HEK293 (cell line): ENCODE measurements around the gene CATSPERD.

ENCODE experiments used
- CTCF ChIA-PET: fragments of 350-600 bp; formaldehyde crosslinking; extraction: SDS; loops from one replicate; lab custom pipeline; 2021; ENCODE audit warnings: antibody characterized with exemption; lab: Yijun Ruan, JAX
- POLR2A ChIA-PET: fragments of 300-600 bp; formaldehyde crosslinking; extraction: SDS; loops from one replicate; lab custom pipeline; 2020; ENCODE audit warnings: antibody characterized with exemption, inconsistent platforms; lab: Yijun Ruan, JAX
- H3K27ac ChIP-seq: fragments of 200-500 bp; sonication (Bioruptor generic); 2 replicates; pipeline ENCODE4 v1.5.1; 2014; ENCODE audit warnings: low read depth, low read length, control low read depth, inconsistent platforms; ENCODE audit errors: extremely low read depth
- H3K36me3 ChIP-seq, 2 experiments: fragments of 200-500 bp in 1 of 2; sonication (Bioruptor generic) in 1 of 2; 1 replicate in 1 of 2; 2 replicates in 1 of 2; pipeline ENCODE4 v1.5.1; 2014 to 2017; ENCODE audit warnings: inconsistent platforms in 2 of 2, low read length in 2 of 2; ENCODE audit not compliant: control insufficient read depth in 2 of 2, insufficient read depth in 1 of 2
- H3K4me1 ChIP-seq: fragments of 200-500 bp; sonication (Bioruptor generic); 2 replicates; pipeline ENCODE4 v1.5.1; 2014; ENCODE audit warnings: mild to moderate bottlenecking, low read length, inconsistent platforms; ENCODE audit not compliant: control insufficient read depth, insufficient read depth
- H3K4me3 ChIP-seq: 2 replicates; pipeline ENCODE4 v1.5.1; 2011; ENCODE audit warnings: low read depth, mild to moderate bottlenecking, control low read depth, low read length, moderate library complexity
- H3K9me3 ChIP-seq: fragments of 200-500 bp; sonication (Bioruptor generic); 2 replicates; pipeline ENCODE4 v1.5.1; 2014; ENCODE audit warnings: low read depth, low read length, inconsistent platforms; ENCODE audit not compliant: control insufficient read depth, insufficient read depth
- HOXD13 ChIP-seq: sonication (generic); formaldehyde crosslinking; IDR thresholded peaks from 2 replicates; pipeline ENCODE4 v1.8.0; 2022; ENCODE audit warnings: missing genetic modification reagents, borderline replicate concordance
- OSR2 ChIP-seq: fragments of 450-650 bp; formaldehyde crosslinking; IDR thresholded peaks from 2 replicates; pipeline ENCODE4 v1.5.1; 2016; ENCODE audit warnings: missing biosample characterization, missing genetic modification characterization
- ZBTB17 ChIP-seq: fragments of 450-650 bp; formaldehyde crosslinking; IDR thresholded peaks from 2 replicates; pipeline ENCODE4 v1.5.1; 2016; ENCODE audit warnings: missing biosample characterization, missing genetic modification characterization
- ZBTB49 ChIP-seq: fragments of 450-650 bp; formaldehyde crosslinking; IDR thresholded peaks from 2 replicates; pipeline ENCODE4 v1.5.1; 2016; ENCODE audit warnings: missing biosample characterization, missing genetic modification characterization, low read depth
- ZFP37 ChIP-seq: fragments of 450-650 bp; formaldehyde crosslinking; IDR thresholded peaks from 2 replicates; pipeline ENCODE4 v1.5.1; 2016; ENCODE audit warnings: missing biosample characterization, missing genetic modification characterization
- ZNF140 ChIP-seq: fragments of 450-650 bp; formaldehyde crosslinking; IDR thresholded peaks from 2 replicates; pipeline ENCODE4 v1.5.1; 2016; ENCODE audit warnings: missing biosample characterization, missing genetic modification characterization
- ZNF24 ChIP-seq: fragments of 450-650 bp; formaldehyde crosslinking; IDR thresholded peaks from 2 replicates; pipeline ENCODE4 v1.5.1; 2016; ENCODE audit warnings: missing biosample characterization, missing genetic modification characterization
- ZNF366 ChIP-seq: fragments of 450-650 bp; formaldehyde crosslinking; conservative IDR thresholded peaks from 2 replicates; pipeline ENCODE4 v1.5.1; 2016; ENCODE audit warnings: missing biosample characterization, missing genetic modification characterization
- ZNF37A ChIP-seq: fragments of 450-650 bp; IDR thresholded peaks from 2 replicates; pipeline ENCODE4 v1.5.1; 2018; ENCODE audit warnings: missing biosample characterization, missing genetic modification characterization
- ZNF529 ChIP-seq: fragments of 450-650 bp; formaldehyde crosslinking; IDR thresholded peaks from 2 replicates; pipeline ENCODE4 v1.5.1; 2017; ENCODE audit warnings: missing genetic modification characterization, missing biosample characterization; ENCODE audit not compliant: insufficient replicate concordance
- ZNF544 ChIP-seq: fragments of 450-650 bp; formaldehyde crosslinking; IDR thresholded peaks from 2 replicates; pipeline ENCODE4 v1.5.0; 2017; ENCODE audit warnings: missing biosample characterization, missing genetic modification characterization
- ZNF561 ChIP-seq: fragments of 450-650 bp; IDR thresholded peaks from 2 replicates; pipeline ENCODE4 v1.5.1; 2018; ENCODE audit warnings: missing biosample characterization, missing genetic modification characterization, borderline replicate concordance
- ZNF626 ChIP-seq: fragments of 450-650 bp; sonication (Bioruptor Pico); formaldehyde crosslinking; IDR thresholded peaks from 2 replicates; pipeline ENCODE4 v1.5.1; 2018; ENCODE audit warnings: missing biosample characterization, missing genetic modification characterization, inconsistent platforms
- ZNF654 ChIP-seq: fragments of 450-650 bp; formaldehyde crosslinking; IDR thresholded peaks from 2 replicates; pipeline ENCODE4 v1.5.1; 2016; ENCODE audit warnings: low read depth, missing biosample characterization, missing genetic modification characterization
- ZNF664 ChIP-seq: fragments of 450-650 bp; formaldehyde crosslinking; IDR thresholded peaks from 2 replicates; pipeline ENCODE4 v1.5.1; 2016; ENCODE audit warnings: missing biosample characterization, missing genetic modification characterization
- ZNF843 ChIP-seq: fragments of 450-650 bp; formaldehyde crosslinking; IDR thresholded peaks from 2 replicates; pipeline ENCODE4 v1.5.1; 2016; ENCODE audit warnings: missing biosample characterization, missing genetic modification characterization
- TF ChIP-seq, protein P1 (sequence below): fragments of 450-650 bp; formaldehyde crosslinking; IDR thresholded peaks from 2 replicates; pipeline ENCODE4 v1.5.1; 2016; ENCODE audit warnings: missing biosample characterization, missing genetic modification characterization, low read depth
- TF ChIP-seq, protein P2 (sequence below): fragments of 450-650 bp; formaldehyde crosslinking; IDR thresholded peaks from 2 replicates; pipeline ENCODE4 v1.5.1; 2016; ENCODE audit warnings: missing biosample characterization, missing genetic modification characterization

Gene CATSPERD

GRCh38 chr19:5751709-5752108 lies 31.3 kb downstream of the CATSPERD start:
- no peaks in the 10 kb centered on the region for H3K4me1 ChIP-seq
- no peaks in the 10 kb centered on the region for H3K9me3 ChIP-seq
- no peaks in the 10 kb centered on the region for H3K36me3 ChIP-seq
- no peak overlapping the region for H3K4me3 ChIP-seq
- ChIA-PET POLR2A (no interaction called here), CTCF (no interaction called here)
- no peak overlapping the region for H3K27ac ChIP-seq
- TF ChIP-seq, protein P1, sequence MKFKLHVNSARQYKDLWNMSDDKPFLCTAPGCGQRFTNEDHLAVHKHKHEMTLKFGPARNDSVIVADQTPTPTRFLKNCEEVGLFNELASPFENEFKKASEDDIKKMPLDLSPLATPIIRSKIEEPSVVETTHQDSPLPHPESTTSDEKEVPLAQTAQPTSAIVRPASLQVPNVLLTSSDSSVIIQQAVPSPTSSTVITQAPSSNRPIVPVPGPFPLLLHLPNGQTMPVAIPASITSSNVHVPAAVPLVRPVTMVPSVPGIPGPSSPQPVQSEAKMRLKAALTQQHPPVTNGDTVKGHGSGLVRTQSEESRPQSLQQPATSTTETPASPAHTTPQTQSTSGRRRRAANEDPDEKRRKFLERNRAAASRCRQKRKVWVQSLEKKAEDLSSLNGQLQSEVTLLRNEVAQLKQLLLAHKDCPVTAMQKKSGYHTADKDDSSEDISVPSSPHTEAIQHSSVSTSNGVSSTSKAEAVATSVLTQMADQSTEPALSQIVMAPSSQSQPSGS (tag by site-specific recombination): no peak
- no peak for TF ChIP-seq ZNF529 (tag by site-specific recombination)
- no peak for TF ChIP-seq ZNF654
- TF ChIP-seq ZNF544 (tag by site-specific recombination): no peak
- no peak for TF ChIP-seq ZNF843
- TF ChIP-seq ZNF626 (tag by site-specific recombination): no peak
- no peak for TF ChIP-seq ZNF664 (tag by site-specific recombination)
- no peak for TF ChIP-seq ZNF366

DNA sequence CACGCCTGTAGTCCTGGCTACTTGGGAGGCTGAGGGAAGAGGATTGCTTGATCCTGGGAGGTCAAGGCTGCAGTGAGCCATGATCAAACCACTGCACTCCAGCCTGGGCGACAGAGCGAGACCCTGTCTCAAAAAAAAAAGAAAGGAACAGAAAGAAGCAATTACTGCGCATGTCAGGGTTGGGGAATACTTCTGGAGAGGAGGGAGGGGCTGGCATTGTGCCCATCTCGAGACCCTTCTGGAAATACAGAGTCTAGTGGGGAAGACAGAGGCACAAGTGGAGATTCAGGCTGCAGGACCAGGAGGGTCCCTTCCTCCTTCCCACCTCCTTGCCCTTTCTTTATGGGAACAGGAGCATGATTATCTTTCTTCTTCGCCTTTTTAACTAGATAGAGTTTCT lies 33.3 kb downstream of the CATSPERD start:
- no peak for TF ChIP-seq ZNF561 (tag by site-specific recombination)
- TF ChIP-seq, all 188 proteins: peak for 0
- POLR2A ChIA-PET: no interaction called here
- Histone ChIP-seq H3K36me3 (no peaks in the 10 kb centered on the region), H3K4me3 (no peak overlapping the region), H3K9me3 (no peaks in the 10 kb centered on the region), H3K4me1 (no peaks in the 10 kb centered on the region), H3K27ac (no peak overlapping the region)
- CTCF ChIA-PET: no interaction called here

DNA sequence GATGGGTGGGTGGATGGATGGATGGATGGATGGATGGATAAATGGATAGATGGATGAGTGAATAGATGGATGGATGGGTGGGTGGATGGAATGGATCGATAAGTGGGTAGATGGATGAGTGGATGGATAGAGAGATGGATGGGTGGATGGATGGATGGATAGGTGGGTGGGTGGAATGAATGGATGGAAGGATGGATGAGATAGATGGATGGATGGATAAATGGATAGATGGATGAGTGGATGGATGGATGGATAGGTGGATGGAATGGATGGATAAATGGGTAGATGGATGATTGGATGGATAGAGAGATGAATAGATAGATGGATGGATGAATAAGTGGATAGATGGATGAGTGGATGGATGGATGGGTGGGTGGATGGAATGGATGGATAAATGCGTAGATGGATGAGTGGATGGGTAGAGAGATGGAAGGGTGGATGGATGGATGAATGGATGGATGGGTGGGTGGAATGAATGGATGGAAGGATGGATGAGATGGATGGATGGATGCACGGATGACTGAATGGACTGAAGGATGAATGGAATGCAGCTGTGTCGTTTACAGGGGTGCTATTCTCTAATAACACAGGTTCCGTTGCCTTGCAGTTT lies 42.3 kb downstream of the CATSPERD start:
- TF ChIP-seq ZNF140 (tag by site-specific recombination): no peak
- no peak for TF ChIP-seq ZFP37 (tag by site-specific recombination)
- peak; percentile 99 for TF ChIP-seq ZBTB17 (tag by site-specific recombination)
- TF ChIP-seq ZNF366: peak; percentile 99
- TF ChIP-seq ZNF529 (tag by site-specific recombination): no peak
- H3K36me3 ChIP-seq: no peaks in the 10 kb centered on the region
- POLR2A ChIA-PET: no interaction called here
- H3K4me3 ChIP-seq: no peak overlapping the region
- no peaks in the 10 kb centered on the region for H3K9me3 ChIP-seq
- H3K27ac ChIP-seq: no peak overlapping the region
- H3K4me1 ChIP-seq: no peaks in the 10 kb centered on the region
- CTCF ChIA-PET: no interaction called here

DNA sequence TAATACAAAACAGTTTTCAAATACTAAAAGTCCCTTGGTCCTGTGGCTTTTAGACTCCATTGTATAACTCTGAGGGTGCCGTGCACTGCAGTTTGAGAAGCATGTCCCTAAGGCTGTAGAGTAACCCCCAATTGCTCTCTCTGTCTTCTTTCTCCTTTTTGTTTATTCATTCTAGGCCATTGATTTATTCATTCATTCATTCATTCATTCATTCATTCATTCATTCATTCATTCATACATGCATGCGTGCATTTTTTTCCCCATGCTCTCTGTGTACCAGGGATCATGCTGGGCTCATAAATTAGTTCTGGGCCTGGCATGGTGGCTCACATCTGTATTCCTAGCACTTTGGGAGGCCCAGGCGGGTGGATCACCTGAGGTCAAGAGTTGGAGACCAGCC lies 44.8 kb downstream of the CATSPERD start:
- no peaks in the 10 kb centered on the region for H3K36me3 ChIP-seq
- no peak overlapping the region for H3K27ac ChIP-seq
- no peaks in the 10 kb centered on the region for H3K4me1 ChIP-seq
- TF ChIP-seq ZBTB49 (tag by site-specific recombination): no peak
- no peak for TF ChIP-seq ZNF654
- TF ChIP-seq, protein P2, sequence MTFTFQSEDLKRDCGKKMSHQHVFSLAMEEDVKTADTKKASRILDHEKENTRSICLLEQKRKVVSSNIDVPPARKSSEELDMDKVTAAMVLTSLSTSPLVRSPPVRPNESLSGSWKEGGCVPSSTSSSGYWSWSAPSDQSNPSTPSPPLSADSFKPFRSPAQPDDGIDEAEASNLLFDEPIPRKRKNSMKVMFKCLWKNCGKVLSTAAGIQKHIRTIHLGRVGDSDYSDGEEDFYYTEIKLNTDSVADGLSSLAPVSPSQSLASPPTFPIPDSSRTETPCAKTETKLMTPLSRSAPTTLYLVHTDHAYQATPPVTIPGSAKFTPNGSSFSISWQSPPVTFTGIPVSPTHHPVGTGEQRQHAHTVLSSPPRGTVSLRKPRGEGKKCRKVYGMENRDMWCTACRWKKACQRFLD (tag by site-specific recombination): no peak
- TF ChIP-seq ZNF37A (tag by site-specific recombination): no peak
- TF ChIP-seq HOXD13 (CRISPR knock-in tag): no peak
- no peak for TF ChIP-seq OSR2 (tag by site-specific recombination)
- 0 out of 2 replicates have a peak, but pooled peaks have one; percentile 28 for TF ChIP-seq ZNF24
- TF ChIP-seq, all 188 proteins: peak for 1
- Histone ChIP-seq H3K4me3 (no peak overlapping the region), H3K9me3 (no peaks in the 10 kb centered on the region)
- ChIA-PET CTCF (interaction anchor here (1.0 kb wide), 1 partner anchor 44 kb away, joined by 5 read pairs; no protein-coding TSS in a partner anchor), POLR2A (no interaction called here)
